ENCODE measurements around the gene PAWR.
"Not testable (repeated sequence)": the region's sequence is repeated elsewhere in the genome, so short reads cannot be mapped to it uniquely, and the experiment has no call there.

Gene PAWR

DNA sequence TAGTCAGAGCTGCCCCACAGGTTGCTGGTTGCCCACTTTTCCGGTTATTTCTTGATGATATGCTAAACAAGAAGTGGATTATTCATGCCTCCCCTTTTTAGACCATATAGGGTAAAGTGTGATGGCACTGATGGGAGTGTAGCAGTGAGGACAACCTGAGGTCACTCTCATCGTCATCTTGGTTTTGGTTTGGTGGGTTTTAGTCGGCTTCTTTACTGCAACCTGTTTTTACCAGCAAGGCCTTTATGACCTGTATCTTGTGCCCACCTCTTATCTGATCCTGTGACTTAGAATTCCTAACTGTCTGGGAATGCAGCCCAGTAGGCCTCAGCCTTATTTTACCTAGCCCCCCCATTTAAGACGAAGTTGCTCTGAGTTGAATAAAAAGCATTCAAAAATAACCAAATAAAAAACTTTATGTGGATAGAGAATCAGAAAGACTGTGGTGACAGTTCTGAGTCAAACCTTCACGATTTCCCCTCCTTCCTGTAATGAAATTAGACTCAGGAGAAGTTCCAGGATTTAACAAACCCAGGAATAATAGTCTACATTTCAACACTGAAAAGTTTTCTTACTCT lies 144.2 kb downstream of the PAWR start:
- H3K14ac ChIP-seq (ENCODE audit: low read length) = no peak overlapping the region
- no peaks in the 10 kb centered on the region for H3K36me3 ChIP-seq (replicated peaks in 1 of 2; ENCODE audit: control insufficient read depth in 2 of 2, insufficient read depth in 2 of 2, low read length in 2 of 2)
- H4K8ac ChIP-seq (ENCODE audit: low read depth, low read length) = no peak overlapping the region
- no peak overlapping the region for H3K23ac ChIP-seq (ENCODE audit: low read depth, low read length, poor library complexity)
- no peak overlapping the region for H3K4me2 ChIP-seq (ENCODE audit: insufficient read depth, low read length, poor library complexity, severe bottlenecking)
- no peak overlapping the region for H2BK120ac ChIP-seq (ENCODE audit: low read depth, low read length)
- no peak overlapping the region for H2AK5ac ChIP-seq (ENCODE audit: low read depth, low read length)
- DNase-seq (ENCODE audit: low spot score) = no peak
- WGBS, 2 donors (ENCODE audit: extremely low coverage in 2 of 2, insufficient read length in 2 of 2, insufficient replicate concordance in 1 of 2) = no CpG with 5 or more reads among the region's 5 CpGs
- peaks cover 2 to 11% of the 10 kb centered on the region in 2 donors for H3K4me1 ChIP-seq (ENCODE audit: control insufficient read depth in 2 of 2, insufficient read depth in 1 of 2, low read depth in 1 of 2, low read length in 2 of 2)
- peaks cover 0 to 15% of the 10 kb centered on the region in 2 donors for H3K9me3 ChIP-seq (replicated peaks in 1 of 2; ENCODE audit: control insufficient read depth in 2 of 2, insufficient read depth in 1 of 2, low read depth in 1 of 2, low read length in 2 of 2)
- H3K4me3 ChIP-seq (ENCODE audit: low read length in 2 of 2) = no peak overlapping the region
- H3K9ac ChIP-seq (ENCODE audit: low read depth, low read length, poor library complexity) = no peak overlapping the region
- no peak overlapping the region for H2BK15ac ChIP-seq (ENCODE audit: low read length)
- no peak overlapping the region for H3K18ac ChIP-seq (ENCODE audit: low read length)
- no peak overlapping the region for H3K4ac ChIP-seq (ENCODE audit: low read length)
- no peaks in the 10 kb centered on the region for H3K27me3 ChIP-seq (ENCODE audit: control insufficient read depth in 3 of 3, insufficient read depth in 3 of 3, low read depth in 1 of 3, low read length in 3 of 3)
- H2BK12ac ChIP-seq (ENCODE audit: low read length) = no peak overlapping the region
- H3K27ac ChIP-seq (replicated peaks; ENCODE audit: low read length) = peak overlapping the region; percentile 18
- H4K91ac ChIP-seq (ENCODE audit: low read depth, low read length, poor library complexity) = no peak overlapping the region
- H2AFZ ChIP-seq (ENCODE audit: low read length) = no peak overlapping the region
- no peaks in the 10 kb centered on the region for H3K79me1 ChIP-seq (ENCODE audit: low read depth, low read length)
- no peak overlapping the region for H2BK5ac ChIP-seq (ENCODE audit: low read length)

DNA sequence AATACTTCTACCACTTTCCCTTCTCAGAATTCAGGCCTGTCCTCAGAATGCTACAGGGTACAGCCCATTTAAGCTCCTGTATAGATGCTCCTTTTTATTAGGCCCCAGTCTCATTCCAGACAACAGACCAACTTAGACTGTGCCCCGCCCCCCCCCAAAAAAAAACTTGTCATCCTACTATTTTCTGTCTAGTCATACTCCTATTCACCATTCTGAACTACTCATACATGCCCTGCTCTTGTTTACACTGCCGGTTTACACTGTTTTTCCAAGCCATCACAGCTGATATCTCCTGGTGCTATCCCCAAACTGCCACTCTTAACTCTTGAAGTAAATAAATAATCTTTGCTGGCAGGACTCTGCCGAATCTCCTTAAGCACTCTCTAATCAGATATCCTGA lies 146.3 kb downstream of the PAWR start:
- not testable (repeated sequence) for H3K23ac ChIP-seq (ENCODE audit: low read depth, low read length, poor library complexity); H3K14ac ChIP-seq (ENCODE audit: low read length); H2BK5ac ChIP-seq (ENCODE audit: low read length); H2AK5ac ChIP-seq (ENCODE audit: low read depth, low read length); H3K18ac ChIP-seq (ENCODE audit: low read length); H3K27ac ChIP-seq (replicated peaks; ENCODE audit: low read length); H3K36me3 ChIP-seq (replicated peaks in 1 of 2; ENCODE audit: control insufficient read depth in 2 of 2, insufficient read depth in 2 of 2, low read length in 2 of 2); H3K79me1 ChIP-seq (ENCODE audit: low read depth, low read length); H2BK12ac ChIP-seq (ENCODE audit: low read length); H3K9me3 ChIP-seq (replicated peaks in 1 of 2; ENCODE audit: control insufficient read depth in 2 of 2, insufficient read depth in 1 of 2, low read depth in 1 of 2, low read length in 2 of 2); DNase-seq (ENCODE audit: low spot score); H3K4ac ChIP-seq (ENCODE audit: low read length); H4K8ac ChIP-seq (ENCODE audit: low read depth, low read length); H3K4me2 ChIP-seq (ENCODE audit: insufficient read depth, low read length, poor library complexity, severe bottlenecking); H4K91ac ChIP-seq (ENCODE audit: low read depth, low read length, poor library complexity); H2AFZ ChIP-seq (ENCODE audit: low read length); H2BK120ac ChIP-seq (ENCODE audit: low read depth, low read length); H3K27me3 ChIP-seq (ENCODE audit: control insufficient read depth in 3 of 3, insufficient read depth in 3 of 3, low read depth in 1 of 3, low read length in 3 of 3); H3K9ac ChIP-seq (ENCODE audit: low read depth, low read length, poor library complexity); H3K4me3 ChIP-seq (ENCODE audit: low read length in 2 of 2); H2BK15ac ChIP-seq (ENCODE audit: low read length)
- peaks cover 2 to 11% of the 10 kb centered on the region in 2 donors for H3K4me1 ChIP-seq (ENCODE audit: control insufficient read depth in 2 of 2, insufficient read depth in 1 of 2, low read depth in 1 of 2, low read length in 2 of 2)
- WGBS, 2 donors (ENCODE audit: extremely low coverage in 2 of 2, insufficient read length in 2 of 2, insufficient replicate concordance in 1 of 2) = no CpG with 5 or more reads among the region's 3 CpGs

- Histone ChIP-seq H3K18ac (ENCODE audit: low read length) (no peak overlapping the region), H2BK15ac (ENCODE audit: low read length) (no peak overlapping the region), H3K4me3 (ENCODE audit: low read length in 2 of 2) (no peak overlapping the region), H3K36me3 (replicated peaks in 1 of 2; ENCODE audit: control insufficient read depth in 2 of 2, insufficient read depth in 2 of 2, low read length in 2 of 2) (no peaks in the 10 kb centered on the region), H2AK5ac (ENCODE audit: low read depth, low read length) (no peak overlapping the region), H3K4me1 (ENCODE audit: control insufficient read depth in 2 of 2, insufficient read depth in 1 of 2, low read depth in 1 of 2, low read length in 2 of 2) (no peaks in the 10 kb centered on the region), H3K4ac (ENCODE audit: low read length) (no peak overlapping the region), H3K79me1 (ENCODE audit: low read depth, low read length) (no peaks in the 10 kb centered on the region), H4K8ac (ENCODE audit: low read depth, low read length) (no peak overlapping the region), H3K9me3 (replicated peaks in 1 of 2; ENCODE audit: control insufficient read depth in 2 of 2, insufficient read depth in 1 of 2, low read depth in 1 of 2, low read length in 2 of 2) (no peaks in the 10 kb centered on the region), H2AFZ (ENCODE audit: low read length) (no peak overlapping the region), H2BK120ac (ENCODE audit: low read depth, low read length) (no peak overlapping the region), H3K27me3 (ENCODE audit: control insufficient read depth in 3 of 3, insufficient read depth in 3 of 3, low read depth in 1 of 3, low read length in 3 of 3) (no peaks in the 10 kb centered on the region), H2BK12ac (ENCODE audit: low read length) (no peak overlapping the region), H3K4me2 (ENCODE audit: insufficient read depth, low read length, poor library complexity, severe bottlenecking) (no peak overlapping the region), H2BK5ac (ENCODE audit: low read length) (no peak overlapping the region), H3K9ac (ENCODE audit: low read depth, low read length, poor library complexity) (no peak overlapping the region), H4K91ac (ENCODE audit: low read depth, low read length, poor library complexity) (no peak overlapping the region), H3K27ac (replicated peaks; ENCODE audit: low read length) (no peak overlapping the region), H3K23ac (ENCODE audit: low read depth, low read length, poor library complexity) (no peak overlapping the region), H3K14ac (ENCODE audit: low read length) (no peak overlapping the region)
- no peak for DNase-seq (ENCODE audit: low spot score)
- no CpG with 5 or more reads among the region's 3 CpGs for WGBS, 2 donors (ENCODE audit: extremely low coverage in 2 of 2, insufficient read length in 2 of 2, insufficient replicate concordance in 1 of 2)
Observed at GRCh38 chr12:79537675-79538074, 153.1 kb downstream of the PAWR start.

GRCh38 chr12:79535751-79536150 lies 155.0 kb downstream of the PAWR start:
- H3K23ac ChIP-seq (ENCODE audit: low read depth, low read length, poor library complexity) = no peak overlapping the region
- H3K4me1 ChIP-seq (ENCODE audit: control insufficient read depth in 2 of 2, insufficient read depth in 1 of 2, low read depth in 1 of 2, low read length in 2 of 2) = peaks cover 0 to 2% of the 10 kb centered on the region in 2 donors
- H3K9me3 ChIP-seq (replicated peaks in 1 of 2; ENCODE audit: control insufficient read depth in 2 of 2, insufficient read depth in 1 of 2, low read depth in 1 of 2, low read length in 2 of 2) = no peaks in the 10 kb centered on the region
- H2AFZ ChIP-seq (ENCODE audit: low read length) = no peak overlapping the region
- H3K4me2 ChIP-seq (ENCODE audit: insufficient read depth, low read length, poor library complexity, severe bottlenecking) = no peak overlapping the region
- H2BK5ac ChIP-seq (ENCODE audit: low read length) = no peak overlapping the region
- no peak overlapping the region for H2AK5ac ChIP-seq (ENCODE audit: low read depth, low read length)
- H3K4ac ChIP-seq (ENCODE audit: low read length) = no peak overlapping the region
- no peaks in the 10 kb centered on the region for H3K27me3 ChIP-seq (ENCODE audit: control insufficient read depth in 3 of 3, insufficient read depth in 3 of 3, low read depth in 1 of 3, low read length in 3 of 3)
- no peak for DNase-seq (ENCODE audit: low spot score)
- H3K36me3 ChIP-seq (replicated peaks in 1 of 2; ENCODE audit: control insufficient read depth in 2 of 2, insufficient read depth in 2 of 2, low read length in 2 of 2) = no peaks in the 10 kb centered on the region
- no peak overlapping the region for H4K8ac ChIP-seq (ENCODE audit: low read depth, low read length)
- H4K91ac ChIP-seq (ENCODE audit: low read depth, low read length, poor library complexity) = no peak overlapping the region
- no peak overlapping the region for H3K14ac ChIP-seq (ENCODE audit: low read length)
- H2BK15ac ChIP-seq (ENCODE audit: low read length) = no peak overlapping the region
- no peak overlapping the region for H3K18ac ChIP-seq (ENCODE audit: low read length)
- no peak overlapping the region for H2BK12ac ChIP-seq (ENCODE audit: low read length)
- H2BK120ac ChIP-seq (ENCODE audit: low read depth, low read length) = no peak overlapping the region
- no peak overlapping the region for H3K4me3 ChIP-seq (ENCODE audit: low read length in 2 of 2)
- no peak overlapping the region for H3K27ac ChIP-seq (replicated peaks; ENCODE audit: low read length)
- H3K9ac ChIP-seq (ENCODE audit: low read depth, low read length, poor library complexity) = no peak overlapping the region
- H3K79me1 ChIP-seq (ENCODE audit: low read depth, low read length) = no peaks in the 10 kb centered on the region
- no CpG with 5 or more reads among the region's 2 CpGs for WGBS, 2 donors (ENCODE audit: extremely low coverage in 2 of 2, insufficient read length in 2 of 2, insufficient replicate concordance in 1 of 2)
